ENCODE measurements around the gene LLGL2. TPM values are rescaled to one million over a fixed set of nuclear protein-coding genes. Genes with fewer than 3 reads are reported as not detected.

Gene LLGL2
- total RNA-seq, 2 experiments from 2014 or later, result 10.6 to 13.1 TPM

DNA sequence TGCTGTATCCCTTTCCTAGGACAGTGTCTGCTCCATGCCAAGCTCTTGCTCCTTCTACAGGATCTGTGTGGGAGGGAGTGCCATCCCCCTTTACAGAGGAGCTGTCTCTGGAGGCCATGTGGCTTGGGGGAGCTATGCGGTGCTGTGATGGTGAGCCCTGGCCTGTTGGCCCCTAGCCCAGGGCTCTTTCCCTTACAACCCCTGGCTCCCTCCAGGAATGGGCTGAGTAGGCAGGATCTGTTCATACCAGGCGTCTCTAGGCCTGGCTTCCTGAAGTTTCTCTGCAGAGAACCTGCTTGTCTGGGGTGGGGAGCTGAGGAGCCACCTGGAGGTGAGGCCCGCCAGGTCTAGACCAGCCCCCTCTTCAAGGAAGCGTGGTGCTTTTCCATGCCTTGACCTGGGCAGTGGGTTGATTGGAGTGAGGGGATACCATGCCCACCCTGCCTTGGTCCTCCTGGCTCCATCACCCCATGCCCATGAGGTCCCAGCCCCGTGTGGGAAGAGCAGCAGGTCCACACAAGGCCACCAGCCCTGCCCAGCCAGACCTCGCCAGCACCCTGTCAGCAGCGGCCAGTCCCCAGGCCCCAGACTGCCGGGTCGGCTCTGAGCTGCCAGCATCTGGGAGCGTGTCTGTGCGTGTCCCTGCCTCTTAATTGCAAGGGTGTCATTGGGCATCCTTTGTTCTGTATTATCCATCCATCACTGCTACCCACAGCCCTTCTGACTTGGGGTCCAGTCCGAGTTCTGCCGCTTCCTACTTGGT is 14.7 kb downstream of the LLGL2 start:
- CTCF ChIA-PET, result interaction anchor here (0.6 to 1.0 kb wide), 2 partner anchors 93 to 426 kb away, joined by 3 read pairs; partner anchors contain the start of gene SMIM5
- POLR2A ChIA-PET, result no interaction called here

DNA sequence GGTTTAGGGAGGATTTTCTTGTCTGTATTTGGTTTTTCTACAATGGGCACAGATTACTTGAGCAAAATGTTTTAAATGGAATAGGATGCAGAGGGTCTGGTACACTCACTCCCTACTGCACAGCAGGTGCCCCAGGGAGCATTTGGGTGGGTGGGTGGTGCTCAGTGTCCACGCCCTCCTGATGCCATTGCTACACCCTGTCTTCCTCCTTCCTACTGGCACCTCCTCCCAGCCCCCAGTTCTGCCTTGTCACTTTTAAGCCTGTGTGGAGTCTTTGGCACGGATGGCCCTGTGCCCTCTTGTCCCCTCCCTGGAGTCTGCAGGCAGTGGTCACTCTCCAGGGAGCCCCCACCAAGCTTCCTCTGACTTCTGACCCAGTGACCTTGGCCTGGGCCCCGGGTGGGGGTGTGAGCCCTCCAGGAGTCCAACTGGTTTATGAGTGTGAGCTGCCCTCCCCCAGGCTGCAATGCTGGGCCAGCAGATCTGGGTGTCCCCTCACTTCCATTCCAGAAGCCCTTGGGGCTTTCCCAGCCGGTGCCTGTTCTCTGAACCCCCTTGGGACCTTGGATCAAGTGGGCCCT is 15.5 kb downstream of the LLGL2 start:
- CTCF ChIA-PET, result no interaction called here
- POLR2A ChIA-PET, result no interaction called here

- CTCF ChIA-PET, result no interaction called here
- POLR2A ChIA-PET, result no interaction called here
Measured at GRCh38 chr17:75542229-75542628, 16.7 kb downstream of the LLGL2 start.

DNA sequence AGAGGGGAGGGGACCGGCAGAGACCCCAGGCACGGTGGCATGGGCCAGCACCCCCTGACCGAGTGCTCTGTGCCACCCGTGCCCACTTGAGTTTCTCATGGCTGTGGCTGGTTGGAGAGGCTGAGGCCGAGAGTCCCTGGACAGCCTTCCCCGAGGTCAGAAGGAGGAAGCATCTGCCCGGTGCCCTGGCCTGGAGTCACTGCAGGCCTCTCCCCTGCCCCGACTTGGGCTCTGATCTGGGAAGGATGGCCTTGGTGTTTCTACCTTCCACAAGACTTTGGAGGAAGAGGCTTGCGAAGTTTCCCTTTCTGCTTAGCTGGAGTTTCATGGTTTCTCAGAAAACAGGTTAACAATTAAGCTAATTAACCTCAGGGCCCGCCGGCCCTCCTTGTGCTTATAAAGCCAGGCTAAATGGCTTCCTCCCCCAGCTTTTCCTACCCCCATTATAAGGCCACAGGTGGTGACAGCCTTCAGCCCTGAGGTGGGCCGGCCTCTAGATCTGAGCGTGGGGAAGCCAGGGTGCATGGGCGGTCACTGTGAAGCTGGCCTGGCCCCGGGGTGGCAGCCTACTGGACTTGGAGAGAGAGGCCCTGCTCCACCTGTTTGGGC is 17.3 kb downstream of the LLGL2 start:
- CTCF ChIA-PET, result no interaction called here
- POLR2A ChIA-PET, result no interaction called here

DNA sequence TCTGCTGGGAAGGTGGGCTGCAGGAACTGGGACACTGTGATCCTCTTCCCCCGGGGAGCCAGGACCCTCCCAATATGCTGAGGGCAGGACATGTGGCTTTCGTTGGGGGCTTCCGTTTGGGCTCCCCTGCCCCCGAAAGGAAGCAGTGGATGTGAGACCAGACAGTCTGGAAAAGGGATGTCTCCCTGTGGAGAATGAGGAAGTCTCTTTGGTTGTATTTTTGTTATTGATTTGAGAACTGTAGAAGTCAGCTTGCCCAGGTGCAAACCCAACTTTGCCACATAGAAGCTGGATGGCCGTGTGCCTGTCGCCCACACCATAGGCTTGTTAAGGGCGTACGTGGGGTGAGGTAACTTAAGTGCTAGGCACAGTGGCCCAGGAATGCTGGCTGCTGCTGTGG is 18.8 kb downstream of the LLGL2 start:
- ChIA-PET CTCF (no interaction called here), POLR2A (no interaction called here)

DNA sequence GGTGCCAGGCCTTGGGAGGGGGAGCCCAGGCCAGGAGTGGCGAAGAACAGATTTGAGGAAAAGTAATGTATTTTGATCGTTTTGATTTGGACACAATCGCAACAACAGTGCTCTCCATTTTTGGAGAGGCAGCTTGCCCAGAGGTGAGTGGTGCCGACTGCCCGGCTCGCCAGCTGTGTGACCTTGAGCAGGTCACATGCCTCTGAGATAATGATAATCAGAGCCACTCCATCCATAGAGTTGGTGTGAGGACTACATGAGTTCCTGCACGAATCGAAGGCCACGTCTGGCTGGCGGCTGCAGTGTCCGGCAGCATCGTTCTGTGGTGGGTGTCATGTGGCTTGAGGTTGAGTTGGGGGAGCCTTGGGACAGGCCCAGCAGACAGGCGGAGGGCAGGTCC is 20.7 kb downstream of the LLGL2 start:
- ChIA-PET CTCF (interaction anchor here (0.6 kb wide), 1 partner anchor 216 kb away, joined by 3 read pairs; no protein-coding TSS in a partner anchor), POLR2A (no interaction called here)

- ChIA-PET CTCF (no interaction called here), POLR2A (no interaction called here)
Measured at GRCh38 chr17:75547091-75547490, 21.6 kb downstream of the LLGL2 start.

- POLR2A ChIA-PET, result no interaction called here
- CTCF ChIA-PET, result no interaction called here
Measured at GRCh38 chr17:75548813-75549212, 23.3 kb downstream of the LLGL2 start.

- CTCF ChIA-PET, result no interaction called here
- POLR2A ChIA-PET, result no interaction called here
Measured at GRCh38 chr17:75549246-75550138, 24.0 kb downstream of the LLGL2 start.

- POLR2A ChIA-PET, result no interaction called here
- CTCF ChIA-PET, result interaction anchor here (0.6 kb wide), 1 partner anchor 982 kb away, joined by 3 read pairs; no protein-coding TSS in a partner anchor
Measured at GRCh38 chr17:75550139-75550465, 24.6 kb downstream of the LLGL2 start.

- ChIA-PET CTCF (no interaction called here), POLR2A (interaction anchor here (0.6 kb wide), 1 partner anchor 16 kb away, joined by 7 read pairs; no protein-coding TSS in a partner anchor)
Measured at GRCh38 chr17:75551266-75551665, 25.8 kb downstream of the LLGL2 start.

DNA sequence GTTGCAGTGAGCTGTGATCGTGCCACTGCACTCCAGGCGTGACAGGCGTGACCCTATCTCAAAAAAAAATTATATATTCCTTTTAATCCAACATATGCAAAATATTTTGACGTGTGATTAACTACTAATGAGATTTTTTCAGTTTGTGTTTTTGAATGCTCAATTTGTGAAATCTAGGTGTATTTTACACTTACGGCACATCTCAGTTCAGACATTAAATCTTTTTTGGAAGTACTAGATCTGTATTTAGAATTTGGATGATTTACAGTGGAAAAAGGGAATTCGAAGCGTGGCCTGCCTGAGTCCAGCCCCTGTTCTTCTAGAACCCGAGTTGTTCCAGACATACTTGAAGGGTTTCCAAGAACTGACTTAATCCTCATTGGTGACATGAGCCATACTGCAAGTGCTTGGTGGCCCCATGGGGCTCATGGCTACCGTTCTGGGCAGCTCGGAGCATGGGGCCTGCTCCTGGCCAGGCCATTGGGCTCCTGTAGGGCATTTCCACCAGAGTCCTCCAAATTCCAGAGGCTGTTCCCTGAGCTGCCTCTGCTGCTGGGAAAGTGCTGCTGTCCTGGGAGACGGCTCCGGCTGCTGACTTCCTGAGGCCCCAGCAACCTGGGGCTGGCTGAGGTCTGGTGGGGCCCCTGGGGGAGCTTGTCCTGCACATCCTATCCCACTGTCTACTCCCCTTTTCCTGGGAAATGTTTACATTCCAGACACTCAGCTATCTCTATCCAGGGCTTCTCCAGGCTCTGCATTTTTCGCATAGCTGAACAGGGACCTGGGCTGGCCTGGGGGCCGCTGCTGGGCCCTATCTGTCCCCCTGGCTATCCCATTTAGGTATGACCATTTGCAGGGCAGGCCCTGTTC is 27.2 kb downstream of the LLGL2 start:
- POLR2A ChIA-PET, result no interaction called here
- CTCF ChIA-PET, result interaction anchor here (0.6 kb wide), 1 partner anchor 14 kb away, joined by 3 read pairs; no protein-coding TSS in a partner anchor

DNA sequence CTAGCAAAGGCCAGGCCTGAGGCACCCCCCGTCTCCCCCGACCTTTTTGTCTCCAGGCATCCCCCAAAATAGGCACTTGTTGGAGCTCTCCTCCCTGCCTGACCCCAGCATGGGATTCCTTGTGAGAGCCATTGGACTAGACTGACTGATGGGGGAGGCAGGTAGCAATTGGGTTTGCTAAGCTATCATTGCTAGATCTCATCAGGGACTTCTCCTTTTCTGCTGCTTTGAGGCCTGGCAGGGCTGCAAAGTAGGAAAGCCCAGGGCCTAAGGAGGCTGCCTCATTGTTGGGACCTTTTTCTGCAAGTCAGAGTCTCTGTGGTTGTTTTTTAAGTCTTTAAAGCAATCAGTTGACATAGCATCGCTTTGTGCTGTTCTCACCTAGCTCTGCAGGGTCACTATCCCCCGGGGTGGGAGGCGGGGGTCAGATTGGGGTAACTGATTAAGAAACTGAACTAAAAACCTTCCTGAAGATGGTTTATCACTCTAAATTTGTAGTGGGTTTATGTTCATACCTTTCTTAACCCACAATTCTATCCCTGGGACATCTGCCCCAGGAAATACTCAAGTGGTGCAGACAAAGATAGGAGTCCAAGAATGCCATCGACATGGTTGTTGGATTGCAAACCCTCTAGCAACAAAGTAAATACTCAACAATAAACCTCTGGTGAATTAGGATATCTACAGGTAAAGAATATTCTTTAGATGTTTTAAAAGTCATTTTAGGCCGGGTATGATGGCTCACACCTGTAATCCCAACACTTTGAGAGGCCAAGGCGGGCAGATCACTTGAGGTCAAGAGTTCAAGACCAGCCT is 28.0 kb downstream of the LLGL2 start:
- POLR2A ChIA-PET, result no interaction called here
- CTCF ChIA-PET, result no interaction called here

GRCh38 chr17:75555679-75556153 is 30.2 kb downstream of the LLGL2 start:
- CTCF ChIA-PET, result no interaction called here
- POLR2A ChIA-PET, result no interaction called here

DNA sequence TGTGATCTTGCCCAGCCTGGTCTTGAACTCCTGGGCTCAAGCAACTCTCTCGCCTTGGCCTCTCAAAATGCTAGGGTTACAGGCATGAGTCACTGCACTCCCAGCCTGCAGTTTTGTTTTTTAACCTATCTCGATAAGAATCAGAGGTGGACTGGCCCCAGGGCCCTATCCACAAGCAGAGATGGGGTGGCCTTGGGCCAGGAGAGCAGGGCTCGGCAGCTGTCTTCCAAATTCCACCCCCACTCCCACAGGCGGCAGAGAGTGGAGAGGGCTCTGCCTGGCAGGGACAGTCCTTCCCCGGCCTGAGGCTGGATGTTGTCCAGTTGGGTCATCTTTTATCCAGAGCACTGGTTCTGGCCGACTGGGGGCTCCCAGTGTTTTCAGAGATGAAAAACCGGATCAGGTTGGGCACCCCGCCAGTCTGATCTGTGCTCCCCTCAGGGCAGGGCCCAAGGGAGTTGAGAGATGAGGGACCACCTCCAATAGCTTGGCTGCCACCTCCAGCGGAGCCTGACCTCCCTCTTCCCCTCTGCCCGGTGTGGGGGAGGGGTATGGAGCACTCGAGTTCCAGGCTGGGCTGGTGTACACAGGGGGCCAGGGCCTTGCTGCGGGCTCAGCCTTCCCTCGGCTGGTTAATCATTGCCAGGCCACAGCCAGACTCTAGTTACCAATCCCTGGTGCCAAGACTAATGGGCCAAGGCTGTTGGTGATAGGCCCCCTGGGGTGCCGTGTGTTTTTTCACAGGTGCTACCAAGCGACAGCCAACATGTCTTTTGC is 31.8 kb downstream of the LLGL2 start:
- ChIA-PET POLR2A (interaction anchor here (0.7 kb wide), 1 partner anchor 159 kb away, joined by 6 read pairs; no protein-coding TSS in a partner anchor), CTCF (no interaction called here)

DNA sequence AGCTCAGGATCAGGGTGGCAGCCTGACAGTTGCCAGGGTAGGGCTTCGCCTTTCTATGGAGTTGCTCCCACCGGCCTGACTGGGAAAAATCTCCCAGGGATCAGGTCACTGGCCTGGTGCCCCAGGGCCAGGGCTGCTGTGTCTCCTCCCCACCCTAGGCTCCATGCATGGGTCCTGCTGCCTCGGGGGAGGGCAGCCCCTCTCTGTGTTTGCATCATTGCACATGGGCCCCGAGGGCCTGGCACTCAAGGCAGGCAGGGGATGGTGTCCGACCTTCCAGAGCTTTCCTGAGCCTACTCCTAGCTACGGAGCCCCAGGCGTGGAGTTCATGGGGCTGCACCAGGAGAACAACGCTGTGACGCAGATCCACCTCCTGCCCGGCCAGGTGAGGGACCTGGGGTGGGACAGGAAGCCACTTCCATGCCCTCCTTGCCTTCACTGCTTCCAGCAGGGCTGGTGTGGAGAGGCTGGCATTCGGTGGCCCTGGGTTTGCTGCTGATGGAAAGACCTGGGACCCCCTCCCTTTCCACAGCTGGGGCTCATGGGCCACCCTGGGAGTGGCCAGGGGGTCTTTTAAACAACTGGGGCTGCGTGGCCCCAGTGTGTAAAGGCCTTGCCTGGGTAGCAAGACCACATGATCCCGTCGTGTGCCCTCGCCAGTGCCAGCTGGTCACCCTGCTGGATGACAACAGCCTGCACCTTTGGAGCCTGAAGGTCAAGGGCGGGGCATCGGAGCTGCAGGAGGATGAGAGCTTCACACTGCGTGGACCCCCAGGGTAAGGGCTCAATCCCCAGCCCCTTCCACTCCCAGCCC is 32.6 kb downstream of the LLGL2 start:
- POLR2A ChIA-PET, result no interaction called here

More for the DNA sequence above, 32.6 kb downstream of the LLGL2 start:
- CTCF ChIA-PET, result no interaction called here

All from activated CD8-positive, alpha-beta memory T cell treated with anti-CD3 and anti-CD28 coated beads for 36 hours (primary cell).